Retinal pigment epithelial cell (primary cell): ENCODE data around the gene TMC4.

ENCODE experiments used
- DNase-seq: peaks from one replicate; pipeline ENCODE4 v3.0.0-alpha.2; 2010; ENCODE audit warnings: low read depth
- H3K4me3 ChIP-seq: 2 replicates; pipeline ENCODE4 v1.5.1; 2011; ENCODE audit warnings: mild to moderate bottlenecking, low read length, control low read depth, moderate library complexity
- CTCF ChIP-seq: conservative IDR thresholded peaks from 2 replicates; pipeline ENCODE4 v1.5.1; 2011; ENCODE audit warnings: low read depth, low read length, control low read depth, inconsistent platforms

TMC4 gene

GRCh38 chr19:54124393-54124792 lies 48.6 kb downstream of the TMC4 start:
- no peak for DNase-seq
- no peak for TF ChIP-seq CTCF
- H3K4me3 ChIP-seq, result no peak overlapping the region

GRCh38 chr19:54123682-54124081 lies 49.3 kb downstream of the TMC4 start:
- TF ChIP-seq CTCF, result no peak
- DNase-seq, result no peak
- H3K4me3 ChIP-seq, result no peak overlapping the region

GRCh38 chr19:54121259-54121658 lies 51.7 kb downstream of the TMC4 start:
- H3K4me3 ChIP-seq, result no peak overlapping the region
- no peak for TF ChIP-seq CTCF
- DNase-seq, result no peak

- DNase-seq, result peak; percentile 95
- TF ChIP-seq CTCF, result no peak
- H3K4me3 ChIP-seq, result peak within 1 kb of the TSS; percentile 99
Measured at GRCh38 chr19:54115109-54116063, 57.6 kb downstream of the TMC4 start, which contains the start of the genes PRPF31 and TFPT. TSS of gene PRPF31 (plus strand) at chr19:54115754. CDS start at chr19:54118279, 2,525 bp downstream. TSS of gene TFPT (minus strand) at chr19:54115657. CDS start at chr19:54115269, 388 bp downstream.

GRCh38 chr19:54114340-54115108 lies 58.4 kb downstream of the TMC4 start:
- no peak for TF ChIP-seq CTCF
- DNase-seq, result no peak
- peak overlapping the region; percentile 99 for H3K4me3 ChIP-seq
